ENCODE data around the gene STAG2.
A peak's percentile ranks its signal among the peaks of the same experiment; 100 is the strongest.
"Not testable (repeated sequence)": the region's sequence is repeated elsewhere in the genome, so short reads cannot be mapped to it uniquely, and the experiment has no call there.

The STAG2 gene

GRCh38 chrX:123961268-123962005 lies at the start of gene STAG2:
Gene STAG2, plus strand, starts transcription at chrX:123961706. Its CDS starts 60,922 bp downstream, at chrX:124022628.
- peak; percentile 54 for DNase-seq

- DNase-seq: no peak
Measured at GRCh38 chrX:123917069-123917468, 44.4 kb upstream of the STAG2 start.

GRCh38 chrX:123918106-123918721 lies 43.3 kb upstream of the STAG2 start:
- DNase-seq: no peak

GRCh38 chrX:123920105-123920785 lies 41.3 kb upstream of the STAG2 start:
- no peak for DNase-seq

GRCh38 chrX:123923211-123923610 lies 38.3 kb upstream of the STAG2 start:
- no peak for DNase-seq

GRCh38 chrX:123924186-123924585 lies 37.3 kb upstream of the STAG2 start:
- no peak for DNase-seq

- DNase-seq: no peak
Measured at GRCh38 chrX:123927845-123928244, 33.7 kb upstream of the STAG2 start.

GRCh38 chrX:123932055-123932454 lies 29.5 kb upstream of the STAG2 start:
- not testable (repeated sequence) for DNase-seq

GRCh38 chrX:123943074-123943473 lies 18.4 kb upstream of the STAG2 start:
- DNase-seq: no peak

- no peak for DNase-seq
Measured at GRCh38 chrX:123943488-123943887, 18.0 kb upstream of the STAG2 start.

- DNase-seq: no peak
Measured at GRCh38 chrX:123949846-123950245, 11.7 kb upstream of the STAG2 start.

GRCh38 chrX:123959281-123960063 lies 2.0 kb upstream of the STAG2 start:
- DNase-seq: no peak

GRCh38 chrX:123960956-123961267 lies 594 bp upstream of the STAG2 start:
- no peak for DNase-seq

- DNase-seq: no peak
Measured at GRCh38 chrX:123962006-123962467, 531 bp downstream of the STAG2 start.

- DNase-seq: peak; percentile 79
Measured at GRCh38 chrX:123962794-123963373, 1.4 kb downstream of the STAG2 start.

GRCh38 chrX:123964156-123964834 lies 2.8 kb downstream of the STAG2 start:
- DNase-seq: no peak

- no peak for DNase-seq
Measured at GRCh38 chrX:123965712-123966111, 4.2 kb downstream of the STAG2 start.

- no peak for DNase-seq
Measured at GRCh38 chrX:123967497-123967896, 6.0 kb downstream of the STAG2 start.

- DNase-seq: no peak
Measured at GRCh38 chrX:123968383-123969050, 7.0 kb downstream of the STAG2 start.

- DNase-seq: no peak
Measured at GRCh38 chrX:123971982-123972381, 10.5 kb downstream of the STAG2 start.

GRCh38 chrX:123973921-123974320 lies 12.4 kb downstream of the STAG2 start:
- DNase-seq: no peak

- no peak for DNase-seq
Measured at GRCh38 chrX:123975180-123975579, 13.7 kb downstream of the STAG2 start.
